AG08396 (cell line): ENCODE results near the gene DUSP16.
"Not testable (repeated sequence)": the region's sequence is repeated elsewhere in the genome, so short reads cannot be mapped to it uniquely, and the experiment has no call there.

ENCODE experiments used
- DNase-seq: peaks from one replicate; pipeline ENCODE4 v3.0.0; 2012; ENCODE audit warnings: low spot score, mixed read lengths

DUSP16 gene

DNA sequence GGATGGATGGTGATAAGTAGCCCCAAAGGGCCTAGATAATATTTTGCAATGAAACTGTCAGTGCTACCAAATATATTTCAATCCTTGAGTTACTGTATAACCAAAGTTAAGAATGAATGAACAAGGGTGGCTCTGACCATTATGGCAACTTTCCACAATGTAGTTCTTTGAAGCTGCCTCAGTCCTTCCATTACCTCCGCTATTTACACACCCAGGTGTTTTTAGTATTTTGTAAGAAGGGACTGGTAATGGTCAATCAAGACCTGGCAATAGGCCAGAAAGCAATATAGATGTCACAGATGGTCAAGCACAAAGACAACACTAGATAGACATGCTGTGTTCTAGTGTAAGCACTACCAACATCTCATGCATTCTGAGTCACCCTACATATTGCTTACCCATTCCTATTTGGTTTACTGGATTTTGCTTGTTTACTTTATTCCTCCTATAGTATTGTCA lies 16.3 kb downstream of the DUSP16 start:
- no peak for DNase-seq

DNA sequence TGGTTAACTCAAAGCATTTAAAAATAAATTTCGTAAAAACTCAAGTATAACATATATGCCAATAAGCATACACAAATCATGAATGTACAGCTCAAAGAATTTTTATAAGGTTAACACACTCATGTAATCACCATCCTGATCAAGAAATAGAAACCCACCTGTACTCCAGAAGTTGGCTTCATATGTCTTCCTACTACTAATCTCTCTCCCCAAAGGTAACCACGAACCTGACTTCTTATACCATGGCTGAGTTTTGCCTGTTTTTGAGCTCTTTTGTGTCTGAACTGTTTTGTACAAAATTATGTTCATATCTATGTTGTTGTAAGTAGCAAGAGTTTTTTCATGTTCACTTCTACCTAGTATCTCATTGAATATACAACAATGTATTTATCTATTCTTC lies 18.7 kb downstream of the DUSP16 start:
- DNase-seq, result no peak

DNA sequence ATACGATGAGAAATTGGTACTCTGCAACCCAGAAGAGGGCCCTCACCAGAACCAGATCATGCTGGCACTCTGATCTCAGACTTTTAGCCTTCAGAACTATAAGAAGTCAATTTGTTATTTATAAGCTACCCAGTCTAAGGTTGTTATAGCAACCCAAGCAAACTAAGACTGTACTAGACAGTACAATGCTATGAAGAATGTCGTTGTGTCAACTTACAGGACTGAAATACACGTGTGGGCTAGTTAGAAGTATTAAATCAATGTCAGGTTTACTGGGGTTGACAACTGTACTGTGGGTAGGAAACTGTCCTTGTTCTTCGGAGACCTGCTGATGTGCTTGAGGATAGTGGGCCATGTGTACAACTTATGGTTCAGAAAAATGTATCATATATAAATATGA lies 19.7 kb downstream of the DUSP16 start:
- no peak for DNase-seq

DNA sequence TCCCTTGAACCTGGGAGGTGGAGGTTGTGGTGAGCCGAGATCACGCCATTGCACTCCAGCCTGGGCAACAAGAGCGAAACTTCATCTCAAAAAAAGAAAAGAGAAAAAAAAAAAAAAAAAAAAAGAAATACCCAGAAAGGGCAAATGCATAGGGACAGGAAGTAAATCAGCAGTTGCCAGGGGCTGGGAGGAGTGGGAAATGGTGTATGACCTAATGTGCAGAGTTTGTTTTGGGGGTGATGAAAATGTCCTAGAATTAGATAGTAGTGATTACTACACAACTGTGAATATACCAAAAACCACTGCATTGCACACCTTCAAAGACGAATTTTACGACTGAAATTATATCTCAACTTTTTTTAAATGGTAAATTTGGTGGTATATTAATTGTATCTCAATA lies 20.4 kb downstream of the DUSP16 start:
- no peak for DNase-seq

DNA sequence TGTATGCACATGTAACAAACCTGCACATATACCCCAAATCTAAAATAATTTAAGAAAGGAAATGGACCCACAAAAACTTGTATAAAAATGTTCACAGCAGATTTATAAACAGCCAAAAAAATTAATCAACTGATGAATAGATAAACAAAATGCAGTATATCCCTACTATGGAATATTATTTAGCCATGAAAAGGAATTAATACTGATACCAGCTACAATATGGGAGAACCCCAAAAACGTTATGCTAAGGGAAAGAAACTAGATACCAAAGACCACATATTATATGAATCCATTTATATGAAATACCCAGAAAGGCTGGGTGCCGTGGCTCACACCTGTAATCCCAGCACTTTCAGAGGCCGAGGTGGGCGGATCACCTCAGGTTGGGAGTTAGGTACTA lies 20.9 kb downstream of the DUSP16 start:
- no peak for DNase-seq

DNA sequence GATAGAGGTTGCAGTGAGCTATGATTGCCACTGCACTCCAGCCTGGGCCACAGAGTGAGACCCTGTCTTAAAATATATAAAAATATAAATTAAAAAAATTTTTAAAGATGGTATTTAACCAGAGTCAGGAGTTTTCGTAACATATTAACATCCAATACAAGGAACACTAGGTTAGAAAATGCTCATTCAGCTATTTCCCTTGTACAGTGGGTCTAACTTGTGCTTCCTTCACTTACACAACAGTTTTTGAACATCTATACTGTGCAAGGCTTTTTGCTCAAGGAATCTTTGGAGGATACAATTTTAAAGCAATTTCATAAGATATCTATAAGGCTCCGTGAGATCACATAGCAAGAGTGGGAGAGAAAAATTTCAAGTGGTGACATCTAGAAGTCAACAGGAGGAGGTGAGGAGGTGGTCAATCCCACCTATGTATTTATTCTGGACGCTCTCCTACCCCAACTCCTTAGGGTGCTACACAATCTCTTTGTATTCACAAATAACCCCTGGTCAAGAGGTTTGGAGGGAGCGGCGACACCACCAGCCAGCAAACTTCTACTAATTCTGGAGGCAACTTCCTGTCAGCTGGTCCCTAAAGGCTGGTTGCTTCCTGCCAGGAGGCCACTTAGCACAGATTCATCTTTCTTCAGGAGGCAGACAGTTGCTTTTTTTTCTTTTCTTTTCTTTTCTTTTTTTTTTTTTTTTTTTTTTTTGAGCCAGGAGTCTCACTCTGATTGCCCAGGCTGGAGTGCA lies 22.2 kb downstream of the DUSP16 start:
- DNase-seq, result no peak

DNA sequence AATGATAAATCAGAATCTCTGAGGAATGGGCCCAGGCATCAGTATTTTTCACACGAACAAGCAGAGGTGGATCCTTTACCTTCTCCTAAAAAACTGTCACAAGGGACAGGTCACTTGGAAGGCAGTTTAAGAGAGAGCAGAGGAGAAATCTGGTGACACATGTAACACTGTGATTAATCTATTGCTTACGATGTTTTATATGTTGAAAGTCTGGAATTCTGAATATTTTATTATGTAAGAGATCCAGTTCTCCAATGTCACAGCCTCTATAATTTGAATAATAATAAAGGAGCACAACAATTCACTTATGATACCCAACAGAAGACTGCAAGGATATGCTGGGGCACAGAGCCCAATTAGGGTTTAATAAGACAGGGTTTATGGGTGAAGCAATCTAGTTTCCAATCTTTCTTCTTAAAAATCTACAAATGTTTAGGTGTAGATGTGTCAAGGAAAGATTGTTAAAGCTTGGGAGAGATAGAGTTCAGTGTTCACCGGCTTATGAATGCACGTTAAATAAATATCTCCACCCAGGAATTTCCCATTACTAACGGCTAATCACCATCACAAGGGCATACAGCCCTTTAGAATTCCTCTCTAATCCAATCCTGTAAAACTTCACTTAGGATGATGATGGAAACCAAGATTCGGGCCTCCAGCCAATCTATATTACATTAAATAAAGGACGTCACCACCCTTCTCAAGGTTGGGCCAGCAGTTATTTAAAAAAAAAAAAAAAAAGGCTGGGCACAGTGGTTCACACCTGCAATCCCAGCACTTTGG lies 23.4 kb downstream of the DUSP16 start:
- no peak for DNase-seq

DNA sequence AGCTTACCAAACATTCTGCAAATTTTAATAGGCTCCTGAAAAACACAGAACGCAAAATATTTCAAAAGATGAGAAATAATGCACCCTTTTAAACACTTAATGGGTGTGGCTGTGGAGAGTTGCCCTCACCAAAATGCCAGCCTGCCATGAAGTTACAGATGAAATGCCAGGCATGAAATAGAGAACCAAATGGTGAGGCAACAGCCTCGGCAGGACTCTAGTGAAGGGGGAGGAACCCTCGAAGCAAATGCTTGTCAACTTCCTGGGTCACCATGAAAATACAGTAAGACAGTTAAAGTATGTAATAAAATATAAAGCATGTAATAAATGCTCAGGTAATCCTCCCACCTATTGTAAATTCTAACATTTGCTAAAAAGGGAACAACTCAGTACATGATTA lies 24.1 kb downstream of the DUSP16 start:
- DNase-seq, result no peak

DNA sequence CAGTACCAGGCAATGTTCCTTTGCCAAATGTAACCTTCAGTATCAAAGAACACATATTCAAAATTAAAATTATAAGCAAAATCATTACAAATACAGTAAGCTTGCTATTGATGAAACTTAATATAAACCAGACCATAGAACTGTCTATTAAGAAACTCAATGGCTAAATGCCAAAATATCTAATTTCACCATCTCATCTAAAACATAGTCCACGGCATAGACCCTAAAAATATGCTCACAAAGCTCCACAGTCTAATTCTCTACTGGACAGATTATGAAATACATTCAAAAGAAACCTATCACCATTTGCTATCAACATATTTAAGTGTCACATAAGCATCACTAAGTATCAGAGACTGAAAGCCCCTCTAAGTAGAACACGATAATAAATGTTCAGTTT lies 25.2 kb downstream of the DUSP16 start:
- DNase-seq, result no peak

DNA sequence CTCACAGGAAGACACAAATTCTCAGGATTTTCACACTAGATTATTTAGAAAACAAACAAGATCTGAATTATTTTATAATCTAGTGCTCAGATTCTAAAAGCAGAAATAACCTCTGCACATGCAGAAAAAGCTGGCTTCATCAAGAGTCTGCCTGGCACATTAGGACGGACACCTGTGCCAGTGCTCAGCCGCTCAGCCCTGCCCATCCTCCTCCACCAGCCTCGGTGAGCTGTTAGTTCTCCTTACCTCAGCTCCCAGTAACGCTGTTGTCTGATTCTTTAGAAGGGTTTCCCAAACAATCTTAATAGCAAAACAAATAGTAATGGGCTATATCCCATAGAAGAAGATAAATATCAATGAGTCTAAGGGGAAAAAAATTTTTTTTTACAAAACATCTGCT lies 27.7 kb downstream of the DUSP16 start:
- DNase-seq, result no peak

DNA sequence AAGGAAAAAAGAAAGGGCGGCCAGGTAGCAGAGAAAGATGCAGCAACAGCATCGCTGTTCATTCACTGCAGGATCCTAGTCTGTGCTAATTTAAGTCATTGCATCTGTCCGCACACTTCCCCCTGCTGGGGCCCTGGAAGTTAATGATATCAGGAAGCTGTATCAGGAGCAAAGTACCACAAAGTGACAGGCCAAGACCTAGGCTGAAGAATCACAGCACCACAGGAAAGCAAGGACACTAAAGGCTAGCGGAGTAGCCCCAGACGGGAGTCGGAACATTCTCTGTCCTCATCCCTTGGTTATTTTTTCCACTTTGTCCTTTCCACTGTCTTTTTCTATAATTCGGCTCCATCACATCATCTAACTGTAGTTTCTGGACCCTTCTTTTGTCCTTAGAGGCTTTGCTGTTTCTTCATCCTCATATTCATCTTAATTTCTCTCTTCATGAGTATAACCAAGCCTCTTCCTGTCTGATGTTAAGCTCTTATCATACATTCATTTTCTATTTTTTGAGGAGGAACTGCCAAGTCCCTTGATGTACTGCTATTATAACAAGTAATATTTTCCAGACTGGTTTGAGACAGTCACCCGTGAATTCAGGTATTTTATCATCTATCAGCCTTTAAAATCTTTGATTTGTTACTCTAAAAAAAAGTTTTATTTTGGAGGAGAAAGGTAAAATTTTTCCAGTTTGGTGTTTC lies 28.3 kb downstream of the DUSP16 start:
- DNase-seq, result no peak

DNA sequence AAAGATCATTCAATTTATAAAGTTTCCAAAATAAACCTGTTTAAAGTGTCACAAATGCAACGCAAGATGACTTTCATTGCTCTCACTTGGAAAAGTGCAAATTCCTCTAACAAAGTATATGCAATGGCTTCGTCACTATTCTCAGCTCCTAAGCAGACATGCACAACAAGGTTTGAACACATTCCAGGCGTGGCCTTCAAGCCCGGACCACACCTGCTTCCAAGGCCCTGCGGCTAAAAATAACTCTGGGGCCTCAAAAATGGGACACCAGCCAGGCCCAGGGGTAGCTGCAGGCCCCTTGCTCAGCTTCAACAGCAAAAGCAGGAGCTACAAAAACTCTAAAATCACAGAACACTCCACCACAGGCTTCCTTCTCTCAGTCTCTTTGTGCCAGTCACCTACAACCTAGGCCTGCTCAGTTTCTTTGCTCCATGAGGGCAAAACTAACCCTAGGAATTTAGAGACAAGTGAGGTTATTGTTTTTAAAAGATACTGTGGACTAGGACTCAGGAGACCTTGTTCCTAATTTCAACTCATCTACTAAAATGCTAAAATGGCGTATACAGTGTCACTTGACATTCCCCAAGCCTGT lies 29.3 kb downstream of the DUSP16 start:
- no peak for DNase-seq

DNA sequence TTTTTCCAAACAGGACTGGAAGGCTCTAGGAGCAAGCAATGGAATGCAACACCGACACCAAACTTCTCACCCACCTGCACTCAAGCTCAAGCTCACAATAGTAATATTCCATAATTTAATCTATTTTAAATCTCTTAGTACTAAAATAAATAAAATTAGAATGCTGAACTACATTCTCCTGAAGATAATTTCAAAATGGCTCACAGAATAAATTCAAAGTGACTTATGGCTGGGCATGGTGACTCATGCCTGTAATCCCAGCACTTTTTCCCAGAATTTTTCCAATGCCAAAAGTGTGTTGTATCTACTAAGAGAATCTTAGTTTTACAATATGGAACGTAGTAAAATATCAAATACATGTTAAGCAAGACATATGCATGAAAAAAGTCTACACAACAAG lies 31.5 kb downstream of the DUSP16 start:
- no peak for DNase-seq

DNA sequence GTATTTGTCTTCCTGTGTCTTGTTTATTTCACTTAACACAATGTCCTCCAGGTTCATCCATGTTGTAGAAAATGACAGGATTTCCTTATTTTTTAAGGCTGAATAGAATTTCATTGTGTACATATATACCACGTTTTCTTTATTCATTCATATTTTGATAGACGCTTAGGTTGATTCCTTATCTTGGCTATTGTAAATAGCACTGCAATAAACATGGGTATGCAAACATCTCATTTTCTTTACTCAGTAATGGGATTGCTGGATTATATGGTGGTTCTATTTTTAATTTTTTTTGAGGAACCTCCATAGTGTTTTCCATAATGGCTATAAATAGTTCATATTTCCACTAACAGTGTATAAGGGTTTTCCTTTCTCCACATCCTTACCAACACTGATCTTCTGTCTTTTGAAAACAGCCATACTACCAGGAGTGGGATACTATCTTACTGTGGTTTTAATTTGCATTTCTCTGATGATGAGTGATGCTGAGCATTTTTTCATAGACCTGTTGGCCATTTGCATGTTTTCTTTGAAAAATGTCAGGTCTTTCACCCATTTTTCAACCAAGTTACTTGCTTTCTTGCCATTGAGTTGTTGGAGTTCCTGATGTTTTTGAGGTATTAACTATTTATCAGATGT lies 32.8 kb downstream of the DUSP16 start:
- no peak for DNase-seq

DNA sequence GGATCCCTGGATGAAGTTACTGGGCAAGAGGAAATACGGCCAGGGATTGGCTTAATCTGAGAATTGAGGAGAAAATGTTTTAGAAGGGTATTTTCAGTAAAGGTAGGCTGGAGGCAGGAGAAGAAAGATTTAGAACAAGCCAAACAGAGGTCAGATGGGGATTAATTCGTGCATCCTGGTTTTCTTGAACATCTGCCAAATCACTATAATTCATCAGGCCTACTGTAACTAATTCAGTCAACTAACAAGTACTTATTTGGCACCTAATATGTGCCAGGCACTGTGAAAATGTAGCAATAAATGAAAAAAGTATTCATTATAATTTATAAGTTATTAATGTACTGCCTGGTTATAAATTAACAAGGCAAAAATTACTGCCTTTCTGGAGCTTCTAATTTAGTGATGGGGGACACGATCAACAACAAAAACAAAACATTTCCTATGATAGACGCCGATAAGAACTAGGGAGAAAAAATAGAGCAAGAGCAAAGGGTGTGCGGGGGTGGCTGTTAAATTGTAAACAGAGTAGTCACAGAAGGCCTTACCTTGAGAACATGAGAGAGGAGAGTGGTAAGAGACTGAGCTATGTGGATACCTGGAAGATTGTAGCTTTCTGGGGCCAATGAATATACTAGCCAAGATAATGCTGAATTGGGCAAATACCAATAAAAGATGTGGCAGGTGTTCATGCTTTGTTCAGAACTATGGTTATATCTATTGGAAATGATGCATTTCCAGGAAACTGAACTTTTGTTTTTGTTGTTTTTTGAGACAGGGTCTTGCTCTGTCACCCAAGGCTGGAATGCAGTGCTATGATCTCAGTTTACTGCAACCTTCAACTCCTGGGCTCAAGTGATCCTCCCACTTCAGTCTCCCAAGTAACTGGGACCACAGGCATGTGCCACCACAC lies 34.0 kb downstream of the DUSP16 start:
- DNase-seq, result no peak

DNA sequence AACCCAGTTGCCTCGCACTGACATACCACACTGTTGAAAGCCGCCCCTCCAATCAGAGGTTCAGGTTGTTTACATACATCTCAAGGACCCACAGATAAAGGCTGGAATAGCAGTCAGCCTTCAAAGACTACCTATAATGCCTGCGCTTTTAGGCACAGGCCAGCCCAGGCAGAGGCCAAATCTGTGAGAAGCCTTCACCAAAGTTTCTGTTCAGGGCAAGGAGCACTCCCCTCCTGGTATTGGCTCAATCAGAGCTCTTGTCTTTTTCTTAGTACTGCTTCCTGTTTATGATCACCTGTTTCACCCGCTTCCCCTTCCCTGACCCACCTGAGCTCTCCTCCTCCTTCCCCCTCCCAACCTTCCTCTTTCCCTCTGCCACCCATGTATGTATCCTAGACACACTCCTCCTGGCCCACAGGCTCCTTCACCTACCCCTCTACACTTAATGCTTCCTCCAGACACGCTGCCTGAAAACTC lies 34.8 kb downstream of the DUSP16 start:
- DNase-seq, result no peak

DNA sequence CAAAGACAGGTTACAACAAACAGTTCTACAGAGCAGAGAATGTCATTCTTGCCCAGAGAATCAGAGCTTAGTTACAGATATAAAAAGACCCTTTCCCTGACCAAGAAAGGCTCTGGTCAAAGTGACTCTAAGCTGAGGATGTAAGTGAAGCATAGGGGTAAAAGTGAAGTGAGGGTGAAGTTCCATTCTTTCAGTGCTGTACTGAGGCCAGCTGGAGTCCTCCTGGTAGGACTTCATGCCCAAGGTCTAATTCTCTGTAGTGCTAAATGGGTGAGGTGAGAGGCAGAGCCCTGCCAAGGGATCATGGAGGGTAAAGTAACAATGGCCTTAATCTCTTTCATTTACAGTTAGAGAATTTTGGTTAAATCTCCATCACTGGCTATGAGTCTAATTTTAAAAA lies 38.5 kb downstream of the DUSP16 start:
- DNase-seq, result no peak

DNA sequence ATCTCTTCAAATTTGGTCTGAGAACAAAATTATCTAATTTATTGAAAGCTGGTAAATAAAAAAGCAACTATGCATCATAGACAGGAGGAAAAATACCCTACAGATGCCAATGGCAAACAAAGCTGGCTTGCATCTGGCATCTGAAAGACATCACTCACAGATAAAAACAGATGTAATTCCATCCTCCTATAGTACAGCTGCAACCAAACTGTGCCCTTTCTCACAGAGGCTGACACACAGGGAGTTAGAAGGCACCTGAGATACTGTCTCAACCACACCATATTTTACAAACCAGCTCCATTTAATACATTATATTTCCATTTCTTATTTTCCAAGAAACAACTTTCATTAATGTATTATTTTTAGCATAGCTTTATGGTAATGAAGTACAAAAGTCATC lies 39.4 kb downstream of the DUSP16 start:
- DNase-seq, result no peak

DNA sequence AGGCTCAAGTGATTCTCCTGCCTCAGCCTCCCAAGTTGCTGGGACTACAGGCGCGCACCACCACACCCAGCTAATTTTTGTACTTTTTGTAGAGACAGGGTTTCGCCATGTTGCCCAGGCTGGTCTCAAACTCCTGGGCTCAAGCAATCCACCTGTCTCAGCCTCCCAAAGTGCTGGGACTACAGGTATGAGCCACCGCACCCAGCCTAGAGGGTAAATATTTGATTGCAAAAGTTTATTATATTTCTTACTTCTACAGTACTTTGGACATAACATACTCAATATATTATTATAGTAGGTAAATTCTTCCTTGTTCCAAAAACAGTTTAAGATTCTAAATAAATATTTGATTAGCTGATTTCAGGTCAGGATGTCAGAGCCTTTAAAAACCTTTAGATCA lies 40.0 kb downstream of the DUSP16 start:
- DNase-seq, result not testable (repeated sequence)

DNA sequence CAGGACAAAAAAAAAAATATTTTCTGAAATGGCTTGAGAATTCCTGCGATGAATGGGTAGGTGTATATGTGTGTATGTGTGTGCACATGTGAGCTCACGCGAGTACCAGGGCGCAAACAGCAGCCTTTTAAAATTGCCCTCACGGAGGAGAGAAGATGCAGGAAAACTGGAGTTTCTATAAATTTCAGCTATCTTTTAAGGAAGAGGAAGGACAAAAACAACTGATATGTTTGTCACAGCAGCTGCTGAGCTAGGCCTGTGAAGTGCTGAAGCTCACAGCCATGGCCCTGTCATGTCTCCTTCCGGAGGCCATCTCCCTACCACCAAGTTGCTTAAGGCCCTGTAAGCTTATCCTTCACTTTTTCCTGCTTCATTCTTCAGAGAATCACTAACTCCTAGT lies 40.8 kb downstream of the DUSP16 start:
- no peak for DNase-seq

DNA sequence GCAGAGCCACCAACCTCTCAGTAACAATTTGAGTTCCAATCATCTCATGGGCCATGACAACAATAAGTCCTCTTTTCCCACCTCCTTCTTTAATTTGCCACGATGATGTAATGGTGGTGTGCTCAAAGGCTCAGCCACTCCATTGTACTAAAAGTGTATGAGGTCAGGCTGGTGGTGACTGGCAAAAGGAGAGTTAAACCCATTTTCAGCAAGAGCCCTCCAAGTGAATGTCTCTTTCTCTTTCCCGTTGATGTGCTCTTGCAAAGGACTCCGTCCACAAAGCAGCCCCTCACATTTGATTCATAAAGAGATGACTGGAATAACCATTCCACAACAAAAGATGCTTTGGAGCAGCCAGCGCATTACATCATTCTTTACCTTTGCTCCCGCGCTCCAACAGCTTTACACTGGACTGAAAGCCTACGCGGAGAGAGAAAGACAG lies 41.6 kb downstream of the DUSP16 start:
- no peak for DNase-seq
